ENCODE data around the gene ACE2.

The ACE2 gene

DNA sequence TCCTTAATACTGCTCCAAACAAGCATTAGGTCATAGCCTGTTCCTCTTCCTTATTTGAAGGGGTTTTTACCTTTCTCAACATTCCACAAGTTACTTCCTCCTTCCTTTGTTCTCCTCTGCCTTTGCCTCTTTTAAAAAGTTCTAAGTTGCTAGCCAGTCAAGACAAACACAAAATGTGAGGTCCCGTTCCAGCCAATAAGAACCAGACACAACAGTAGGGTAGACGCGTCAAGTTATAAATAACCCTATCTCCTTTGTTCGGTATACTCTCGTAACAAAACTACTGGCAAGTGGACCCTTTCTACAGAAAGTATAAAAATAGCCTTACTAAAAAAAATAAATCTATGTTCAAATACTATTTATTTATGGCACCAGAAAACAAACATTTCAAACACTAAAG is 6.3 kb upstream of the ACE2 start:
- no peak for TF ChIP-seq CTCF (conservative IDR thresholded peaks at IDR 0.05; ENCODE audit: low read depth)

GRCh38 chrX:15606136-15606535 is 5.4 kb upstream of the ACE2 start:
- CTCF ChIA-PET = no interaction called here
- TF ChIP-seq CTCF (conservative IDR thresholded peaks at IDR 0.05; ENCODE audit: low read depth) = no peak
- H3K27ac ChIP-seq = no peak overlapping the region
- POLR2A ChIA-PET (ENCODE audit: low non-redundant PET) = interaction anchor here (0.6 kb wide), 1 partner anchor 111 kb away, joined by 3 read pairs; no protein-coding TSS in a partner anchor
- DNase-seq (ENCODE audit: low spot score) = no peak

More for the DNA sequence above, 6.3 kb upstream of the ACE2 start:
- CTCF ChIA-PET = no interaction called here
- DNase-seq (ENCODE audit: low spot score) = no peak
- POLR2A ChIA-PET (ENCODE audit: low non-redundant PET) = no interaction called here
- H3K27ac ChIP-seq = no peak overlapping the region

DNA sequence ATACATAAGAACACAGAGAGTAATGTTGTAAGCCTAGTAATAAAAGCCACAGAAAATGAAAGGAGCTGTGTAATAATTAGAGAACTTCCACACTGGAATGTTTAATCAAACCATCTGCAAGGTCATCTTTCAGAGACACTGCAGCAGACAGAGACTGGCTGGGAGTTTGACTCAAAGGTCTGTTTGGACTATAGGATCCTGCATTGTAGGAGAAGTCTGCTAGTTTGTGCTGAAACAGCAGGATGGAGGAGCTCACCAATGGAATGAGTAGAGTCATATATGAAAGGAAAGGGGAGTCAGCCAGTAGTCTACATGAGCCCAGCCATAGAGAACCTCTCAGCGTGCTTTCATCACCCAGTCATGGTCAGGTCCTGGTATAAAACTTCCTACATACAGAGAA is 4.5 kb upstream of the ACE2 start:
- ChIA-PET CTCF (no interaction called here), POLR2A (ENCODE audit: low non-redundant PET) (no interaction called here)
- TF ChIP-seq CTCF (conservative IDR thresholded peaks at IDR 0.05; ENCODE audit: low read depth) = no peak
- no peak overlapping the region for H3K27ac ChIP-seq
- no peak for DNase-seq (ENCODE audit: low spot score)

DNA sequence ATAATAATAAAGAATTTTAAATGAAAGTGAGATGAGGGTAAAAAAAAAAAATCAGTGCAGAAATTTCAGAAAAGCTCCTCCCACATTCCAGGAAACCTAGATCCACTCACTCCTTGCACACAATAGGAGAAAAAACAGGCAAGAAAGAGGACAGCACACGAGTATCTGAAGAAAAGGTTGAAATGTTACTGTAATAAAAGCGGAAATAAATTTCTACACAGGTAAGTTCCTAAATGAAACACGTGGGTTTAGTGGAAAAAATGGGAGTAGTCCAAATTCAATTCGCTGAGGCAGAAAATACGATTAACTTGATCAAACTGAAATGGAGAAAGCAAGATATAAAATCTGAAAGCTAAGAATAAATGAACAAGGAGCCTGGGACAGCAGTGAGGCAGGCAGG is 2.0 kb upstream of the ACE2 start:
- no peak overlapping the region for H3K27ac ChIP-seq
- TF ChIP-seq CTCF (conservative IDR thresholded peaks at IDR 0.05; ENCODE audit: low read depth) = no peak
- POLR2A ChIA-PET (ENCODE audit: low non-redundant PET) = no interaction called here
- CTCF ChIA-PET = no interaction called here
- DNase-seq (ENCODE audit: low spot score) = no peak

DNA sequence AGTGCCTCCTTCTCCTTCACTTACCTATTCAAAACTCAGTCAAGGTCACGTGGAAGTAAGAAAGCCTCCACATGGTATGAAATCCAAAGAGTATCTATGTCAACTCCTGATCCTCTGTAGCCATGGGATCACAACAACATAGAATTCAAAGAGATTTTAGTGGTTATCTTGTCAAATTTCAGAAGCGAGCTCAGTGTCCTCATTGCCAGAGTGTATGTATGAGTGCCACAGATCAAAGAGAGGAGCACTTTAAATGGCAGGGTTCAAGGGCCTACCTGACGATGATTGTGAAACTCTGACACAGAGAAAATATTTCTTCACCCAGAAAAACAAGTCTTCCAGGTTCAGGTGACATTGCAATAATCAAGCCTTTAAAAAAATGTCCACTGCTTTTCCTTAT is 1.2 kb upstream of the ACE2 start:
- no peak for DNase-seq (ENCODE audit: low spot score)
- ChIA-PET CTCF (interaction anchor here (0.5 kb wide), 1 partner anchor 92 kb away, joined by 3 read pairs; no protein-coding TSS in a partner anchor), POLR2A (ENCODE audit: low non-redundant PET) (no interaction called here)
- no peak overlapping the region for H3K27ac ChIP-seq
- no peak for TF ChIP-seq CTCF (conservative IDR thresholded peaks at IDR 0.05; ENCODE audit: low read depth)

DNA sequence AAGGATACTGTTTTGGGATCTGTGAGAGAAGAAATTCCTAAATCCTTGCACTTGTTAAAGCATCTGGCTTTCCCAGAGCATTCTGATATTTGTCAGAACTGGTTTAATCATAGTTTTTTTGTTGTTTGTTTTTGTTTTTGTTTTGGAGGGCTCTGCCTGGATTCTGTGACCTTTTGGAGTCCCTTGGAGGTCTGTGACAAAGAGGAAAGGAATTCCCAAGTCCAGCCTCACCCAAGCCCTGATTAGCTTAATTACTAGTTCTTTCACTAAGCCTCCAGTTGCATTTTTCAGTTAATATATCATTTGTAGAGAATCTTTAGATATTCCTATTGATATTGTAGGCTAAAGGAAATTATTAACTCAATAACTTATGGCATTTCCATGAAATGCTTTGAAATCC is 711 bp downstream of the ACE2 start:
- ChIA-PET POLR2A (ENCODE audit: low non-redundant PET) (no interaction called here), CTCF (interaction anchor here (0.6 kb wide), 1 partner anchor 117 kb away, joined by 3 read pairs; no protein-coding TSS in a partner anchor)
- no peak for DNase-seq (ENCODE audit: low spot score)
- no peak overlapping the region for H3K27ac ChIP-seq
- no peak for TF ChIP-seq CTCF (conservative IDR thresholded peaks at IDR 0.05; ENCODE audit: low read depth)

DNA sequence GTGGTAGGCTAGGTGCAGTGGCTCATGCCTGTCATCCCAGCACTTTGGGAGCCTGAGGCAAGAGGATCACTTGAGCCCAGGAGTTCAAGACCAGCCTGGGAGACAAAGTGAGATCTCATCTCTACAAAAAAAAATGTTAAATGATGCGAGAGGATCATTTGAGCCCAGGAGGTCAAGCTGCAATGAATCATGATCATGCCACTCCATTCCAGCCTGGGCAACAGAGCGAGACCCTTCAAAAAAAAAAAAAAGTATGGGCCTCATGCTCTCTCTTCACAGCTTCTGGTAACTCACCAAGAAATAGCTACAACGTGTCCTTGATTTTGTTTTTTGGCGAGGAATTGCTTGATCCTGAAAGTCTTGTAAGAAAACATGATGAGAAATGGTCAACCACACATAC is 1.3 kb downstream of the ACE2 start:
- POLR2A ChIA-PET (ENCODE audit: low non-redundant PET) = no interaction called here
- H3K27ac ChIP-seq = no peak overlapping the region
- no peak for DNase-seq (ENCODE audit: low spot score)
- no peak for TF ChIP-seq CTCF (conservative IDR thresholded peaks at IDR 0.05; ENCODE audit: low read depth)
- CTCF ChIA-PET = interaction anchor here (0.6 kb wide), 1 partner anchor 118 kb away, joined by 3 read pairs; no protein-coding TSS in a partner anchor
